ENCODE measurements around the gene SH3RF2. TPM values are rescaled to one million over a fixed set of nuclear protein-coding genes. Genes with fewer than 3 reads are reported as not detected.

SH3RF2 gene
- total and polyA plus RNA-seq, 7 experiments from 2014 or later: 0.22 to 0.61 TPM; not detected in 5

DNA sequence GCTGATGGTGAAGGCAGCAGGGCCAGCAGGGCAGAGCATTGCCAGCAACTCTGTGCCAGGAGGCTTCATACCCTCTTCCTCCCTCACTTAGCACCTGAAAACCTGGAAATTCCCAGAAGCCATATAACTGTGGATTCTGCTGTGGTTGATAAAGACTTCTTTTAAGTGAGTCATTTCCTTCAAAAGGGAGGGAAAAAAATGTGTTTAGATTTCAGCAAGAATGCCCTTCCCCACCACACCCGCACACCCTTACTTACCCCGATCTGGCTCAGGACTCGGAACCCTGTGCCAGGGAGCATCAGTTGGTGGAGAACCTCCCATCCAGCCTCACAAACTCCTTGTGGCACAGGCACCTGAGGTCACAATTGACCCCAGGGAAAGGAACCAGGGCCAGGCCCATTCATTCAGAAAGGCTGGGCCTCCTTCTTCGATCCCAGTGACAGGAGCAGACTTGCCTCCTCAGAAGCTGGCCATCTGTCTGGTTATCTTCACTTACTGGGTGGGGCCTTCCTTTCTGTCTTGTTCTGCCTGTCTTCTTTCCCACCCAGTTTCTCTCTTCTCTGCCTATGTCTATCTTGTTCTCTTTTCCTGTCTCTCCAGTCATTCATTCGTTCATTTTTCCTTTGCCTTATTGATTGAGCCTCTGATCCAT, 106.4 kb downstream of the SH3RF2 start:
- DNase-seq: no peak
- H3K9me3 ChIP-seq (ENCODE audit: control insufficient read depth in 2 of 3, low read length in 3 of 3): no peaks in the 10 kb centered on the region
- H3K4me3 Mint-ChIP-seq: no peak overlapping the region
- no peak overlapping the region for H3K27ac Mint-ChIP-seq
- no peak overlapping the region for H3K27ac ChIP-seq (ENCODE audit: low read depth, low read length)
- H3K36me3 ChIP-seq (ENCODE audit: control insufficient read depth in 2 of 3, insufficient read depth in 3 of 3, low read length in 3 of 3): no peaks in the 10 kb centered on the region
- H3K36me3 Mint-ChIP-seq: no peaks in the 10 kb centered on the region
- H3K4me1 ChIP-seq (ENCODE audit: control insufficient read depth in 2 of 2, insufficient read depth in 2 of 2, low read length in 2 of 2): no peaks in the 10 kb centered on the region
- intact Hi-C loops (cut with micrococcal nuclease): no loop called here
- H3K27me3 Mint-ChIP-seq: peaks cover 2 to 10% (median 5%) of the 10 kb centered on the region in 5 donors
- H3K9me3 Mint-ChIP-seq: peaks cover 0 to 6% (median 0%) of the 10 kb centered on the region in 11 donors
- no peaks in the 10 kb centered on the region for H3K27me3 ChIP-seq (ENCODE audit: control insufficient read depth in 2 of 2, insufficient read depth in 2 of 2, low read length in 2 of 2)
- peaks cover 0 to 2% (median 0%) of the 10 kb centered on the region in 7 donors for H3K4me1 Mint-ChIP-seq
- no peak overlapping the region for H3K4me3 ChIP-seq (ENCODE audit: low read length)
- ChIA-PET CTCF (interaction anchor here (0.6 kb wide), 1 partner anchor 786 kb away, joined by 4 read pairs; no protein-coding TSS in a partner anchor), POLR2A (interaction anchor here (0.6 kb wide), 1 partner anchor 14 kb away, joined by 3 read pairs; no protein-coding TSS in a partner anchor)
- ATAC-seq: no peak

DNA sequence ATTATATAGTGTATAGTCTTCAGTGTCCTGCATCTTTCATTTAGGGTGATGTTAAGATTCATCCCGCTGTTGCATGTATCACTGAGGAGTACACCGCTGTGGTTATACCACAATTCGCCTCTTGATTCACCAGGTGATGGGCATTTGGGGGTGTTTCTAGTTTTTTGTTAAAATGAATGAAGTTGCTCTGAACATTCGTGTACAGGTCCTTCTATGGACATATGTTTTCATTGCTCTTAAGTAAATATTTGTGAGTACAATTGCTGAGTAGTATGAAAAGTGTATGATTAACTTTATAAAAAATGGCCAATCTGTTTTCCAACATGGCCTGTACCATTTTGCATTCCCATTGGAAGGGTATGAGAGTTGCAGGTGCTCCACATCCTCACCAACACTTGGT, 107.3 kb downstream of the SH3RF2 start:
- no peak overlapping the region for H3K27ac ChIP-seq (ENCODE audit: low read depth, low read length)
- H3K9me3 ChIP-seq (ENCODE audit: control insufficient read depth in 2 of 3, low read length in 3 of 3): no peaks in the 10 kb centered on the region
- intact Hi-C loops (cut with micrococcal nuclease): no loop called here
- H3K9me3 Mint-ChIP-seq: peaks cover 0 to 6% (median 0%) of the 10 kb centered on the region in 11 donors
- no peaks in the 10 kb centered on the region for H3K4me1 ChIP-seq (ENCODE audit: control insufficient read depth in 2 of 2, insufficient read depth in 2 of 2, low read length in 2 of 2)
- peaks cover 0 to 2% (median 0%) of the 10 kb centered on the region in 7 donors for H3K4me1 Mint-ChIP-seq
- H3K4me3 ChIP-seq (ENCODE audit: low read length): no peak overlapping the region
- no peak overlapping the region for H3K27ac Mint-ChIP-seq
- H3K27me3 ChIP-seq (ENCODE audit: control insufficient read depth in 2 of 2, insufficient read depth in 2 of 2, low read length in 2 of 2): no peaks in the 10 kb centered on the region
- POLR2A ChIA-PET: no interaction called here
- CTCF ChIA-PET: no interaction called here
- DNase-seq: no peak
- H3K36me3 ChIP-seq (ENCODE audit: control insufficient read depth in 2 of 3, insufficient read depth in 3 of 3, low read length in 3 of 3): no peaks in the 10 kb centered on the region
- H3K4me3 Mint-ChIP-seq: no peak overlapping the region
- ATAC-seq: no peak
- no peaks in the 10 kb centered on the region for H3K36me3 Mint-ChIP-seq
- peaks cover 5 to 13% (median 10%) of the 10 kb centered on the region in 5 donors for H3K27me3 Mint-ChIP-seq

GRCh38 chr5:146047396-146047795, 111.0 kb downstream of the SH3RF2 start:
- Histone ChIP-seq H3K27me3 (ENCODE audit: control insufficient read depth in 2 of 2, insufficient read depth in 2 of 2, low read length in 2 of 2) (no peaks in the 10 kb centered on the region), H3K9me3 (ENCODE audit: control insufficient read depth in 2 of 3, low read length in 3 of 3) (no peaks in the 10 kb centered on the region), H3K36me3 (ENCODE audit: control insufficient read depth in 2 of 3, insufficient read depth in 3 of 3, low read length in 3 of 3) (no peaks in the 10 kb centered on the region), H3K27ac (ENCODE audit: low read depth, low read length) (no peak overlapping the region), H3K4me1 (ENCODE audit: control insufficient read depth in 2 of 2, insufficient read depth in 2 of 2, low read length in 2 of 2) (no peaks in the 10 kb centered on the region), H3K4me3 (ENCODE audit: low read length) (no peak overlapping the region)
- H3K9me3 Mint-ChIP-seq: peaks cover 0 to 6% (median 0%) of the 10 kb centered on the region in 11 donors
- DNase-seq: no peak
- H3K4me3 Mint-ChIP-seq: no peak overlapping the region
- H3K4me1 Mint-ChIP-seq: no peaks in the 10 kb centered on the region
- ChIA-PET POLR2A (interaction anchor here (0.6 kb wide), 1 partner anchor 9 kb away, joined by 3 read pairs; no protein-coding TSS in a partner anchor), CTCF (no interaction called here)
- H3K27me3 Mint-ChIP-seq: peaks cover 10 to 34% (median 26%) of the 10 kb centered on the region in 5 donors
- intact Hi-C loops (cut with micrococcal nuclease): no loop called here
- no peak for ATAC-seq
- H3K27ac Mint-ChIP-seq: no peak overlapping the region
- no peaks in the 10 kb centered on the region for H3K36me3 Mint-ChIP-seq

DNA sequence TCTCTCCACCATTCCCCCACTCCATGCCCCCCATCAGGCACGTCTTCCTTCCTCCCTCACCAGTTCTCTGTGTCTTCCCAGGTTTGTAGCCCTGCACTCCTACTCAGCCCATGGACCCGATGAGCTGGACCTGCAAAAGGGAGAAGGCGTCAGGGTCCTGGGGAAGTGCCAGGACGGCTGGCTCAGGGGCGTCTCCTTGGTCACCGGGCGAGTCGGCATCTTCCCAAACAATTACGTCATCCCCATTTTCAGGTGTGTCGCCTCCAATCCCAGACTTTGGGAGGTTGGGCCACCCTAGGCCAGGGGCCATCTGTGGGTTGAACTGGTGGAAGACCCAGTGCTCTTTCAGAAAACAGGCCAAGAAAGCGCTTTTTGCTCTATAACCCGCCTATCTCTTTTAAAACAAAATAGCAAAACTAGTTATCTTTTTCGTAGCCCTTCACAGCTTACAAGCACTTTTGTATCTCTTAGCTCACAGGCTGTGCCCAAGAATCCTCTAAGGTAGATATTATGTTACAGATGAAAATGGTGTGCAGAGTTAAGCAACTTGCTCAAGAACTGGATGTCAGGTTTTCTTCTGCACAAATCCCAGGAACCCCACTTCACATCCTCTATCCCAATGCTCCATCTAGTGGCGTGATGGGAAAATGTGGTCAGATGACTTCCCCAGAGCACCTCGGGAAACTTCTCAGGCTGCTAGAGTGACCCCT, 112.8 kb downstream of the SH3RF2 start:
- H3K9me3 ChIP-seq (ENCODE audit: control insufficient read depth in 2 of 3, low read length in 3 of 3): no peaks in the 10 kb centered on the region
- intact Hi-C loops (cut with micrococcal nuclease): no loop called here
- H3K4me3 ChIP-seq (ENCODE audit: low read length): no peak overlapping the region
- DNase-seq (no peak), ATAC-seq (no peak)
- no peak overlapping the region for H3K27ac ChIP-seq (ENCODE audit: low read depth, low read length)
- no peaks in the 10 kb centered on the region for H3K4me1 ChIP-seq (ENCODE audit: control insufficient read depth in 2 of 2, insufficient read depth in 2 of 2, low read length in 2 of 2)
- Mint-ChIP-seq H3K27me3 (peaks cover 12 to 34% (median 30%) of the 10 kb centered on the region in 5 donors), H3K27ac (peak overlapping the region in 1 of 9 donors; percentile 59), H3K4me3 (no peak overlapping the region), H3K36me3 (no peaks in the 10 kb centered on the region), H3K9me3 (peaks cover 0 to 6% (median 0%) of the 10 kb centered on the region in 11 donors), H3K4me1 (no peaks in the 10 kb centered on the region)
- ChIA-PET POLR2A (no interaction called here), CTCF (no interaction called here)
- H3K27me3 ChIP-seq (ENCODE audit: control insufficient read depth in 2 of 2, insufficient read depth in 2 of 2, low read length in 2 of 2): no peaks in the 10 kb centered on the region
- H3K36me3 ChIP-seq (ENCODE audit: control insufficient read depth in 2 of 3, insufficient read depth in 3 of 3, low read length in 3 of 3): no peaks in the 10 kb centered on the region

GRCh38 chr5:146049704-146050026, 113.3 kb downstream of the SH3RF2 start:
- Histone ChIP-seq H3K4me1 (ENCODE audit: control insufficient read depth in 2 of 2, insufficient read depth in 2 of 2, low read length in 2 of 2) (no peaks in the 10 kb centered on the region), H3K36me3 (ENCODE audit: control insufficient read depth in 2 of 3, insufficient read depth in 3 of 3, low read length in 3 of 3) (no peaks in the 10 kb centered on the region), H3K9me3 (ENCODE audit: control insufficient read depth in 2 of 3, low read length in 3 of 3) (no peaks in the 10 kb centered on the region), H3K27me3 (ENCODE audit: control insufficient read depth in 2 of 2, insufficient read depth in 2 of 2, low read length in 2 of 2) (no peaks in the 10 kb centered on the region), H3K27ac (ENCODE audit: low read depth, low read length) (no peak overlapping the region), H3K4me3 (ENCODE audit: low read length) (no peak overlapping the region)
- Mint-ChIP-seq H3K36me3 (no peaks in the 10 kb centered on the region), H3K4me1 (no peaks in the 10 kb centered on the region), H3K27me3 (peaks cover 15 to 34% (median 30%) of the 10 kb centered on the region in 5 donors), H3K9me3 (peaks cover 0 to 6% (median 0%) of the 10 kb centered on the region in 11 donors), H3K4me3 (no peak overlapping the region), H3K27ac (no peak overlapping the region)
- POLR2A ChIA-PET: no interaction called here
- ATAC-seq (no peak), DNase-seq (no peak)
- CTCF ChIA-PET: no interaction called here
- intact Hi-C loops (cut with micrococcal nuclease): no loop called here

DNA sequence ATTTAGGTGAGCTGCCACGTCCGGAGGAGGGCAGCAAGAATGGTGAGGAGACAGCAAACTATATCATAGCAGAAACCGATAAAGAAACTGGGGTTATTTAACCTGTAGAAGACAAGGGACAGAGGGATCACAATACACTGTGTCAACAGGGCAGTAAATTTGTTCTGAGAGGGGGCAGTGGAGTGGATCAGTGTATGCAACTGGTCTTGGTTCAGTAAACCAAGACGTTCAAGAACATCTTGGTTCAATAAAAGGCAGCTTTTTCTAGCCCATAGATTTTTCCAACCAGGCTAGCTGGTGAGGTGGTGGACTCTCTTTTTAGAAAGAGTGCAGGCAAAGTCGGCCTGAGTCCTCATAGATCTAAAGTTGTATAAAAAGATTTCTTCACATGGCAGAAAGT, 113.7 kb downstream of the SH3RF2 start:
- H3K4me3 Mint-ChIP-seq: no peak overlapping the region
- Histone ChIP-seq H3K27ac (ENCODE audit: low read depth, low read length) (no peak overlapping the region), H3K36me3 (ENCODE audit: control insufficient read depth in 2 of 3, insufficient read depth in 3 of 3, low read length in 3 of 3) (no peaks in the 10 kb centered on the region), H3K4me3 (ENCODE audit: low read length) (no peak overlapping the region), H3K27me3 (ENCODE audit: control insufficient read depth in 2 of 2, insufficient read depth in 2 of 2, low read length in 2 of 2) (no peaks in the 10 kb centered on the region), H3K4me1 (ENCODE audit: control insufficient read depth in 2 of 2, insufficient read depth in 2 of 2, low read length in 2 of 2) (no peaks in the 10 kb centered on the region), H3K9me3 (ENCODE audit: control insufficient read depth in 2 of 3, low read length in 3 of 3) (no peaks in the 10 kb centered on the region)
- ChIA-PET POLR2A (no interaction called here), CTCF (interaction anchor here (0.8 kb wide), 1 partner anchor 240 kb away, joined by 3 read pairs; no protein-coding TSS in a partner anchor)
- H3K4me1 Mint-ChIP-seq: no peaks in the 10 kb centered on the region
- H3K36me3 Mint-ChIP-seq: no peaks in the 10 kb centered on the region
- ATAC-seq (no peak), DNase-seq (no peak)
- peaks cover 0 to 6% (median 0%) of the 10 kb centered on the region in 11 donors for H3K9me3 Mint-ChIP-seq
- H3K27ac Mint-ChIP-seq: no peak overlapping the region
- intact Hi-C loops (cut with micrococcal nuclease): no loop called here
- H3K27me3 Mint-ChIP-seq: peaks cover 18 to 34% (median 30%) of the 10 kb centered on the region in 5 donors

All from naive thymus-derived CD4-positive, alpha-beta T cell (primary cell).